Measurements from ENCODE around the gene SLC4A7.

- no peak for TF ChIP-seq EZH2 (IDR thresholded peaks at IDR 0.05; ENCODE audit: low read depth)
- TF ChIP-seq CTCF (conservative IDR thresholded peaks at IDR 0.05), result no peak
These were observed 134.4 kb downstream of the SLC4A7 start for GRCh38 chr3:27349832-27350231.

All from PC-9 (cell line).